Thyroid gland (tissue), 4 donors: ENCODE measurements around the gene CNGA3. TPM values are rescaled to one million over a fixed set of nuclear protein-coding genes. Genes with fewer than 3 reads are reported as not detected.

Source experiments
- DNase-seq, 2 donors: peaks; one replicate each; pipeline ENCODE4 v3.0.0-alpha.2; 2019
- H3K27ac ChIP-seq, 3 donors: fragments of 200-600 bp; sonication (generic); 1 replicate in 2 of 3; 2 replicates in 1 of 3; pipeline ENCODE4 v1.5.1; 2016 to 2019; ENCODE audit warnings: mild to moderate bottlenecking in 1 of 3, moderate library complexity in 1 of 3
- H3K27me3 ChIP-seq: fragments of 200-600 bp; sonication (generic); one replicate; pipeline ENCODE4 v1.5.1; 2019
- H3K36me3 ChIP-seq, 2 donors: fragments of 200-600 bp; sonication (generic); one replicate each; pipeline ENCODE4 v1.5.1; 2016 to 2019
- H3K4me1 ChIP-seq, 2 donors: fragments of 200-600 bp; sonication (generic); one replicate each; pipeline ENCODE4 v1.5.1; 2017 to 2019
- H3K4me3 ChIP-seq, 3 donors: fragments of 200-600 bp; sonication (generic); replicated peaks in 1 of 3; 1 replicate in 2 of 3; 2 replicates in 1 of 3; pipeline ENCODE4 v1.5.1; 2016; ENCODE audit warnings: mild to moderate bottlenecking in 1 of 3
- H3K9me3 ChIP-seq: fragments of 200-600 bp; sonication (generic); one replicate; pipeline ENCODE4 v1.5.1; 2017
- CTCF ChIP-seq, 6 experiments: fragments of 200-600 bp in 3 of 6; fragments of 450-650 bp in 3 of 6; sonication (generic) in 3 of 6; IDR thresholded peaks; one replicate each; pipeline ENCODE4 v1.5.1; 2016 to 2019; ENCODE audit warnings: antibody characterized with exemption in 6 of 6, mild to moderate bottlenecking in 2 of 6, inconsistent platforms in 1 of 6, moderate library complexity in 1 of 6
- POLR2A ChIP-seq, 2 donors: fragments of 450-650 bp; IDR thresholded peaks; one replicate each; pipeline ENCODE4 v1.6.1; 2017; ENCODE audit warnings: antibody characterized with exemption in 2 of 2, mild to moderate bottlenecking in 2 of 2, moderate library complexity in 1 of 2
- WGBS, 2 donors: methylation state at CpG; one replicate each; pipeline ENCODE4 v1.1.5; 2017; 5-methylcytosine and 5-hydroxymethylcytosine counted together
- intact Hi-C: fragments of 100-400 bp; cut with DNase I; formaldehyde crosslinking; loops from one replicate; pipeline ENCODE4 v1.15.1; 2023
- total RNA-seq, 4 donors: library from RNA; depleted of rRNA; stranded (reverse); fragments of >200 nt; gene quantifications; one replicate each; pipeline ENCODE4 v1.2.3, GENCODE V29; 2016

CNGA3 gene
- total RNA-seq, 4 donors from 2014 or later, result 0.54 TPM; not detected in 3

- 50 to 72% methylated on average over 3 of the region's 3 CpGs for WGBS, 2 donors
- Histone ChIP-seq H3K9me3 (no peaks in the 10 kb centered on the region), H3K36me3 (no peaks in the 10 kb centered on the region), H3K4me3 (no peak overlapping the region), H3K27ac (no peak overlapping the region), H3K27me3 (no peaks in the 10 kb centered on the region), H3K4me1 (no peaks in the 10 kb centered on the region)
- no peak for DNase-seq
- intact Hi-C loops, result no loop called here
- no peak for TF ChIP-seq POLR2A (IDR thresholded peaks at IDR 0.05)
- TF ChIP-seq CTCF (IDR thresholded peaks at IDR 0.05), result no peak
Observed at GRCh38 chr2:98355881-98356280, 9.6 kb downstream of the CNGA3 start.

GRCh38 chr2:98356729-98357128, 10.5 kb downstream of the CNGA3 start:
- no peaks in the 10 kb centered on the region for H3K36me3 ChIP-seq
- no peak overlapping the region for H3K4me3 ChIP-seq
- H3K27ac ChIP-seq, result no peak overlapping the region
- H3K27me3 ChIP-seq, result no peaks in the 10 kb centered on the region
- TF ChIP-seq POLR2A (IDR thresholded peaks at IDR 0.05) (no peak), CTCF (IDR thresholded peaks at IDR 0.05) (no peak)
- 86 to 91% methylated on average over 7 of the region's 7 CpGs for WGBS, 2 donors
- intact Hi-C loops, result no loop called here
- H3K4me1 ChIP-seq, result no peaks in the 10 kb centered on the region
- DNase-seq, result no peak
- H3K9me3 ChIP-seq, result no peaks in the 10 kb centered on the region

GRCh38 chr2:98357849-98358248, 11.6 kb downstream of the CNGA3 start:
- TF ChIP-seq POLR2A (IDR thresholded peaks at IDR 0.05), result no peak
- no peak for TF ChIP-seq CTCF (IDR thresholded peaks at IDR 0.05)
- no peak for DNase-seq
- H3K4me1 ChIP-seq, result no peaks in the 10 kb centered on the region
- H3K36me3 ChIP-seq, result no peaks in the 10 kb centered on the region
- 67 to 72% methylated on average over 3 of the region's 3 CpGs for WGBS, 2 donors
- H3K4me3 ChIP-seq, result no peak overlapping the region
- H3K27ac ChIP-seq, result no peak overlapping the region
- no peaks in the 10 kb centered on the region for H3K9me3 ChIP-seq
- no peaks in the 10 kb centered on the region for H3K27me3 ChIP-seq
- intact Hi-C loops, result no loop called here

- H3K9me3 ChIP-seq, result no peaks in the 10 kb centered on the region
- intact Hi-C loops, result no loop called here
- TF ChIP-seq POLR2A (IDR thresholded peaks at IDR 0.05) (no peak), CTCF (IDR thresholded peaks at IDR 0.05) (no peak)
- H3K27ac ChIP-seq, result no peak overlapping the region
- H3K4me3 ChIP-seq, result no peak overlapping the region
- H3K27me3 ChIP-seq, result no peaks in the 10 kb centered on the region
- no peaks in the 10 kb centered on the region for H3K4me1 ChIP-seq
- no peak for DNase-seq
- WGBS, 2 donors, result 89% methylated on average over 1 of the region's 1 CpG
- H3K36me3 ChIP-seq, result no peaks in the 10 kb centered on the region
Observed at GRCh38 chr2:98359986-98360385, 13.7 kb downstream of the CNGA3 start.

- H3K27ac ChIP-seq, result no peak overlapping the region
- no peaks in the 10 kb centered on the region for H3K27me3 ChIP-seq
- no peak for DNase-seq
- H3K4me3 ChIP-seq, result no peak overlapping the region
- intact Hi-C loops, result no loop called here
- no peaks in the 10 kb centered on the region for H3K36me3 ChIP-seq
- WGBS, 2 donors, result 47 to 57% methylated on average over 1 of the region's 1 CpG
- no peak for TF ChIP-seq POLR2A (IDR thresholded peaks at IDR 0.05)
- no peak for TF ChIP-seq CTCF (IDR thresholded peaks at IDR 0.05)
- H3K4me1 ChIP-seq, result no peaks in the 10 kb centered on the region
- H3K9me3 ChIP-seq, result no peaks in the 10 kb centered on the region
Observed at GRCh38 chr2:98367721-98368120, 21.5 kb downstream of the CNGA3 start.
